OCI-LY3 (cell line): ENCODE results near the gene SCGB2B2.
"Not testable (repeated sequence)": the region's sequence is repeated elsewhere in the genome, so short reads cannot be mapped to it uniquely, and the experiment has no call there.

Source experiments
- H2AFZ ChIP-seq: fragments of 200-600, 300-600 bp; shearing (Covaris generic); 2 replicates; pipeline ENCODE4 v1.6.0; 2014; ENCODE audit warnings: antibody characterized with exemption, low read depth, low read length
- H3K27ac ChIP-seq: fragments of 200-600, 300-600 bp; sonication (generic); 2 replicates; pipeline ENCODE4 v1.5.1; 2014; ENCODE audit warnings: mild to moderate bottlenecking, low read length, moderate library complexity, mixed read lengths
- H3K27me3 ChIP-seq: fragments of 200-600, 300-600 bp; sonication (generic); 2 replicates; pipeline ENCODE4 v1.6.1; 2014; ENCODE audit warnings: low read depth, low read length, mixed read lengths
- H3K36me3 ChIP-seq: fragments of 200-600, 300-600 bp; sonication (generic); replicated peaks from 2 replicates; pipeline ENCODE3; 2014; ENCODE audit warnings: low read depth, low read length, mixed read lengths
- H3K4me1 ChIP-seq: fragments of 300-600, 200-600 bp; sonication (generic); 2 replicates; pipeline ENCODE4 v1.6.1; 2014; ENCODE audit warnings: low read length, mixed read lengths
- H3K4me2 ChIP-seq: fragments of 200-600, 300-600 bp; sonication (generic); 2 replicates; pipeline ENCODE4 v1.6.1; 2014; ENCODE audit warnings: low read length, mixed read lengths
- H3K4me3 ChIP-seq: fragments of 300-600, 200-600 bp; sonication (generic); 2 replicates; pipeline ENCODE4 v1.5.1; 2014; ENCODE audit warnings: antibody characterized with exemption, mild to moderate bottlenecking, low read length, moderate library complexity
- H3K79me2 ChIP-seq: fragments of 300-600, 200-600 bp; shearing (Covaris generic); 2 replicates; pipeline ENCODE4 v1.6.1; 2014; ENCODE audit warnings: mild to moderate bottlenecking, low read length, mixed read lengths
- H3K9ac ChIP-seq: fragments of 300-600, 200-600 bp; shearing (Covaris generic); 2 replicates; pipeline ENCODE4 v1.6.0; 2014; ENCODE audit warnings: mild to moderate bottlenecking, low read length, moderate library complexity
- H3K9me3 ChIP-seq: fragments of 200-600, 300-600 bp; shearing (Covaris generic); 2 replicates; pipeline ENCODE4 v1.6.1; 2014; ENCODE audit warnings: low read length, mixed read lengths; ENCODE audit not compliant: insufficient read depth
- H4K20me1 ChIP-seq: fragments of 200-600, 300-600 bp; sonication (generic); 2 replicates; pipeline ENCODE4 v1.6.1; 2016; ENCODE audit warnings: low read length, mixed read lengths; ENCODE audit not compliant: insufficient read depth
- CTCF ChIP-seq: fragments of 200-600, 300-600 bp; sonication (generic); IDR thresholded peaks from 2 replicates; pipeline ENCODE4 v1.5.1; 2014; ENCODE audit warnings: antibody characterized with exemption, low read length, low read depth
- EZH2phosphoT487 ChIP-seq: fragments of 200-600 bp; shearing (Covaris generic); IDR thresholded peaks from 2 replicates; pipeline ENCODE4 v1.6.1; 2018; ENCODE audit warnings: antibody characterized with exemption, mixed run types, low read depth

Gene SCGB2B2

DNA sequence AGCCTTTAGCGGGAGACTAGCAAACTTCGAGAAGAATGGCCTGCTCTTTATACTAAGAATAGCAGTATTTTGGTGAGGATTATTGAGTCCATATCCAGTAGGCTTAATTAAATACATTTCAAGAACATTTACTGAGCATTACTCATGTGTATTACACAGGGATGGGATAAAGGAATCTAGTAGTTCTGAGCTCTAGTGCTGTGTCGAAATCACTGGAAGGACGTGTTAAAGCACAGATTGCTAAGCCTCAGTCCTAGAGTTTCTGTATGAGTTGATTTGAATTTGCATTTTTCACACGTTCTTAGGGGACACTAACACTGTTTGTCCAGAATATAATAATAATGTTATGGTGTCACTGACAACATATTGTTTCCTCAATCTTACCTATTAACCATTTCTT is 9.5 kb upstream of the SCGB2B2 start:
- Histone ChIP-seq H3K4me3 (no peak overlapping the region), H3K9ac (no peak overlapping the region), H3K4me1 (no peaks in the 10 kb centered on the region), H3K27ac (no peak overlapping the region), H3K9me3 (peaks cover 9% of the 10 kb centered on the region; the same call in 1 of the 2 replicates), H4K20me1 (no peaks in the 10 kb centered on the region), H3K36me3 (peaks cover 5% of the 10 kb centered on the region), H3K4me2 (no peak overlapping the region), H3K79me2 (no peaks in the 10 kb centered on the region), H2AFZ (no peak overlapping the region), H3K27me3 (0 out of 2 replicates have a peak, but pooled peaks cover 4% of the 10 kb centered on the region)
- TF ChIP-seq EZH2phosphoT487 (no peak), CTCF (no peak)

- H3K27me3 ChIP-seq, H3K9me3 ChIP-seq, H3K4me1 ChIP-seq: not testable (repeated sequence)
Measured at GRCh38 chr19:34685266-34685665, 8.3 kb upstream of the SCGB2B2 start.

DNA sequence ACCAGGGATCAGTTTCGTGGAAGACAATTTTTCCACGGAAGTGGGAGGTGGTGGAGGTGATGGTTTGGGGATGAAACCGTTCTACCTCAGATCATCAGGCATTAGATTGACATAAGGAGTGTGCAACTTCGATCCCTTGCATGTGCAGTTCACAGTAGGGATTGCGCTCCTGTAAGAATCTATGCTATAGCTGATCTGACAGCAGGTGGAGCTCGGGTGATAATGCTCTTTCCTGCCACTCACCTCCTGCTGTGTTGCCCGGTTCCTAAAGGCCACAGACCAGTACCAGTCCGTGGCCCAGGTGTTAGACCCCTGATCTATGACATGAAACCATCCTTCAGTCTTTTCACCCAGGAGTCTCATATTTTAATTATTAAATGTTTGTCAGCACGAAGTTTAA is 4.5 kb upstream of the SCGB2B2 start:
- H3K4me2 ChIP-seq: no peak overlapping the region
- TF ChIP-seq CTCF: no peak
- no peak for TF ChIP-seq EZH2phosphoT487
- H3K9ac ChIP-seq: no peak overlapping the region
- peaks cover 3% of the 10 kb centered on the region; the same call in 1 of the 2 replicates for H3K4me1 ChIP-seq
- no peak overlapping the region for H3K4me3 ChIP-seq
- peaks cover 9% of the 10 kb centered on the region; the same call in 1 of the 2 replicates for H3K9me3 ChIP-seq
- H2AFZ ChIP-seq: no peak overlapping the region
- no peaks in the 10 kb centered on the region for H3K79me2 ChIP-seq
- no peaks in the 10 kb centered on the region for H4K20me1 ChIP-seq
- H3K36me3 ChIP-seq: peaks cover 5% of the 10 kb centered on the region
- no peaks in the 10 kb centered on the region for H3K27me3 ChIP-seq
- no peak overlapping the region for H3K27ac ChIP-seq

More at GRCh38 chr19:34685266-34685665, 8.3 kb upstream of the SCGB2B2 start:
- H3K9ac ChIP-seq, H3K36me3 ChIP-seq, H4K20me1 ChIP-seq, H3K4me2 ChIP-seq, H3K27ac ChIP-seq, H3K4me3 ChIP-seq, H3K79me2 ChIP-seq, H2AFZ ChIP-seq: not testable (repeated sequence)

GRCh38 chr19:34678421-34678820 is 1.5 kb upstream of the SCGB2B2 start:
- Histone ChIP-seq H3K9ac (no peak overlapping the region), H3K27me3 (no peaks in the 10 kb centered on the region), H3K79me2 (no peaks in the 10 kb centered on the region), H3K27ac (no peak overlapping the region), H3K9me3 (no peaks in the 10 kb centered on the region), H3K4me3 (no peak overlapping the region), H3K4me2 (no peak overlapping the region), H3K36me3 (no peaks in the 10 kb centered on the region), H3K4me1 (peaks cover 5% of the 10 kb centered on the region; the same call in 1 of the 2 replicates), H2AFZ (no peak overlapping the region), H4K20me1 (no peaks in the 10 kb centered on the region)
- TF ChIP-seq EZH2phosphoT487 (no peak), CTCF (no peak)

GRCh38 chr19:34678085-34678412 is 1.1 kb upstream of the SCGB2B2 start:
- Histone ChIP-seq H2AFZ (peak overlapping the region; percentile 67; the same call in 1 of the 2 replicates), H4K20me1 (no peaks in the 10 kb centered on the region), H3K27me3 (no peaks in the 10 kb centered on the region), H3K79me2 (no peaks in the 10 kb centered on the region), H3K9me3 (no peaks in the 10 kb centered on the region), H3K4me1 (peaks cover 5% of the 10 kb centered on the region; the same call in 1 of the 2 replicates), H3K4me3 (peak overlapping the region; percentile 78), H3K9ac (no peak overlapping the region), H3K27ac (no peak overlapping the region), H3K4me2 (peak overlapping the region; percentile 74), H3K36me3 (no peaks in the 10 kb centered on the region)
- no peak for TF ChIP-seq EZH2phosphoT487
